CD4-positive, alpha-beta T cell treated with Interleukin-2 at 100 ng/mL for 4 hours (primary cell): ENCODE measurements around the gene FEM1B.

Source experiments
- DNase-seq: peaks from one replicate; pipeline ENCODE4 v3.0.0-alpha.2; 2020; ENCODE audit warnings: low spot score

FEM1B gene

DNA sequence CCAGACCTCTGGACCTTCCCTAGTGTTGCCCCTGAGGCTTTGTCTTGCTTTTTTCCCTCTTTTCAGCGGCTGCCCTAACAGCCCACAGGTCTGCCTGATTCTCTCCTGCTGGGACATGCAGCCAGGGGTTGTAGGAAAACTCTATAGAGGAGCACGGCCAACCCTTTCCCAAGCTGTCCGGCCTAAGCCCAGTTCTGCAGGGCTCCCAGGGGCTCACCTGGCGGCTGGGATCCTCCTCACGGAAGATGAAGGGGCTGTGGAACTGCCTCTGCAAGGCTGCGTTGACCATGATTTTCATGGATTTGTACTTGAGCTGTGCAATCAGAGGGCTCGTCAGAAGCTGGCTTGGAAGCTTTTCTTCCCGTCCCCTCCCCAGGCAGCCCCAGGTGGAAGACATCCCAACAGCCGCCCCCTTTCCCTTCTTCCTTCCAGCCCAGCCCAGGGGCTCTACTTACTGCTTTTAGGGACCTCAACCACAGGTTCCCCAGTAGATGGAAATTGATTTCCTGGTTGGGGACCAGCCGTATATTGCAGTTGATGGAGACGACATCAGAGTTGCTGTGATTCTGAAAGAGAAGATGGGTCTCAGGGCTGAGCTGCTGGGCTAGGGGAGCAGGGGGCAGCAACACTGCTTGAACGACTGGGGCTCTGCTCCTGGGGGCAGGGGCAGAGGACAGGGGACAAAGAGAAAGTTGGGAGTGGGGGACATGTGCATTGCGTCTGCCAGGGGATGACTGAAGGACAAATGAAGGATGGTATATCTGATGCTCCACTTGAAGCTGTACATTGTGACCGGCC, 29.8 kb downstream of the FEM1B start:
- no peak for DNase-seq

DNA sequence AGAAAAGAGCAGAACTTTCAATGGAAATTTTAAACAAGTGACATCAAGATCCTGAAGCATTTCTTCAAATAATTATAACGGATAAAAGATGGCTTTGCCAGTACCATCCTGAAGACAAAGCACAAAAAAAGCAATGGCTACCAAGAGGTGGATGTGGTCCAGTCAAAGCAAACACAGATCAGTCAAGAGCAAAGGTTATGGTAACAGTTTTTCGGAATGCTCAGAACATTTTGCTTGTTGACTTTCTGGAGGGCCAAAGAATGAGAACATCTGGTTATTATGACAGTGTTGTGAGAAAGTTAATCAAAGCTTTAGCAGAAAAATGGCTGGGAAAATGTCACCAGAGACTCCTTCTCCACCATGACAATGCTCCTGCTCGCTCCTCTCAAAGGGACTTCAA, 31.5 kb downstream of the FEM1B start:
- no peak for DNase-seq

DNA sequence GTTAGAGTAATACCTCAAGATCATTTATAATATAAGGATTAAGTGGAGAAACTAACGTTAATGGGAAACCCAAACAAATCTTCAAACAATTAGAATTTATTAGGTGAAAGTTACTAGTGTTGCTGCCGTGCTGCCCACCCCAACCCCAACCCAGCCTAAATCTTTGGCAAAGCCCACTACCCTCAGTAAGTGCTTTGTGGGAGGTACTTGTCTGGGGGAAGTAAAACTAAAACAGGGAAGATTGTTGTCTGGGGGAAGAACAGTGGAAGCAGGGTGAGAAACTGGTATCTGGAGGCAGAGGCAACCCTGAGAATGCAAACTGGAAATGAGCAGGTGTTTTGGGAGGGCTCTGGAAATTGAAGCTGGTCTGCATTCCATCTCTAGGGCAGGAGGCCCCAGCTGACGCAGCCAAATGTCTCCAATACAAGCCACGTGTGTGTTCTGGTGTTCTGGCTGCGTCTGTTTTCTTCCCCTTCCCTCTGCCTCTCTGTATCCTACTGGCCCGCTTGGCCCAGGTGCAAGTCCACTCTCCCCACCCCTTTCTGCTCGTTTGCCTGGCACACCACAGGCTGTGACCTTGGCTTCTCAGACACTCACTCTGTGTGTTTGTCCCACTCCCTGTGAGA, 32.7 kb downstream of the FEM1B start:
- DNase-seq: no peak

DNA sequence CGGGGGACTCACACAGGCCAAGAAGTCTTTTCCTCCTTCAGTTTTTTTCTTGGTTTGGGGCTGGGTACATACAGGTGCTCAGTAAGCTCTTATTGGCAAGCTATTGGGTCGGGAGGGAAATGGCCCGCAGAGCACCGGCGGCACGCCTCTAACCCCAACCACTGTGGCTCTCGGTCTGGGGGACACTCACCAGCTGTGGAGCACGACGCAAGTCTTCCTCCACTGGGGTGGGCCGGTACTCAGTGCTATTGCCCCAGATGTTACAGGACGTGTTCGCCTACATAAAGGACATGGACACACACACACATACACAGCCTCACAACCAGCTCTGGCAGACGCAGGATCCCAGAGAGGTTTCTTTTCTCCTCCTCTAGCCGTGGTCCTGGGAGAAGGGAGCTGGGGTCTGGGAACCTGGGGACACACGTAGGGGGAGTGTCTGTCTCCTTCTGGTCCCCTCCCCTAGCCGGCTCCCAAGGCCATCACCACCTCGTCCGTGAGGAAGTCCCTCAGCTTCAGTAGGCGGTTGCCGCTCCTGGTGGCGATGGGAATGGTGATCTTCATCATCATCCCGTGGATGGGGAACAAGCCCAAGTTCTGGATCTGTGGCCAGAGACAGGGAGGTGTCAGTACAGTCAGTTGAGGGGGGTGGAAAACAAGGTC, 33.4 kb downstream of the FEM1B start:
- DNase-seq: no peak

DNA sequence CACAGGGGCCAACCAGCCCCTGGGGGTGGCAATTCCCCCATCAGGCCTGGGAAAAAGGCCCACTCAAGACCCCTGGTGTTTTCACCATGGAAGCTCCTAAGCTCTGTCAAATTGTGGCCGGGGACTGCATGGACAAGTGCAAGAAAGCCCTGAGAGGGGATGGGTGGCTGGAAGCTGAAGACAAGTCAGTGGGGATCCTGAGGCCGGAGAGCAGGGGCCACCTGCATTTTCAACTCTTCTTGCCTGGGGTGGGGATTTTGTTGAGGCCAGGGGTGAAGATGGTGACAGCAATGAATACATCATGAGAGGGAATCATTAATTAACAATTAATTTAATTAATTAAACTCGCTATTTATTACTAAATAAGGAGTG, 33.9 kb downstream of the FEM1B start:
- no peak for DNase-seq

DNA sequence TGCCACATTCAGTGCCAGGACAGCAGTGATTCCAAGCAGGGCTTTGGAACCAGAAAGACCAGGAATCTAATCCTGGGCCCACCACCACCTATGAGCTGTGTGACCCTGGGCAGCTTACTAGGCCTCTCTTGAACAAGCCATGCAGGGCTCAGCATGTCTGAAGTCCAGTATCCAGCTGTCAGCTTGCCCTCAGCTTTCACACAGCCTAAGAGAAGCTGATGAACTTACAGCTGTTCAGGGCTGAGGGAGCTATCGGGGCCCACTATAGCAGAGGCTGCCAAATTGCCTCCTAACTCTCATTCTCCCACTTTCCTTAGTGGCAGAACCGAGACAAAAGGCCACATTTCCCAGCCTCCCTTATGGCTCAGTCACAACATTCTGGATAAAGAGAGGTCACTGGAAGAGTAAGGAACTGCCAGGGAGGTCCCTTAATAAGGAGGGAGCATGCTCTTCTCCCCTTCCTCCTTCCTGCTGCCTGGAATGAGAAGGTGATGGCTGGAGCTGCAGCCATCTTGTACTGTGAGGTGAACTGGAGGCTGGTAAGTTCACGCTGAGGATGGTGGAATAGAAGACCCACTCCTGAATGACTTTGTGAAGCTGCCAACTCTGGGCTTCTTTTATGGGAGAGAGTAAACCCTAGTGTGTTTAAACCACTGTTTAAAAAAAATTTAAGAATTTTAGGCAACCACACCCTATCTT, 34.5 kb downstream of the FEM1B start:
- DNase-seq: no peak

DNA sequence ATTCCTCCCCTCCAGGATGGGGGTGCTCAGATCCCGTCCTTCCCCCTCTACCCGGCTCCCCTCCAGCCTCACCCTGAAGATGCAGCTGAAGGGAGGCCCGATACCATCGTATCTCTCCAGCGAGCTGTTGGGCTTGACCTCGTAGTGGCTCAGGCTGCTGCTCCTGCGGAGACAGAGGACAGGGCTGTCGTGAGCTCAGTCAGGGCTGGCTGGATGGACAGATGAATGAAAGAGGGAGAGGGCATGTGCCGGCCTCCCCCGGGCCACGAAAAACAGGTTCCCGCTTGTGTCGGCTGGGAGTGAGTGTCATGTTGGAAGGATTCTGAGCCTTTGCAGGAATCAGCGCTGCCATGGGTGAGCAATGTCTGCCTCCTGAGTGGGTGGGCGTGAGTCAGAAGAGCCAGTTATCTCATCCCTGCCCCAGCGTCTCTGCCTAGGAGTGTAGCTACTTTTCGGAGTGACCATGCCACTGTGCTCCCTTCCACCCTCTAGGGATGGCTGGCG, 35.2 kb downstream of the FEM1B start:
- DNase-seq: no peak

DNA sequence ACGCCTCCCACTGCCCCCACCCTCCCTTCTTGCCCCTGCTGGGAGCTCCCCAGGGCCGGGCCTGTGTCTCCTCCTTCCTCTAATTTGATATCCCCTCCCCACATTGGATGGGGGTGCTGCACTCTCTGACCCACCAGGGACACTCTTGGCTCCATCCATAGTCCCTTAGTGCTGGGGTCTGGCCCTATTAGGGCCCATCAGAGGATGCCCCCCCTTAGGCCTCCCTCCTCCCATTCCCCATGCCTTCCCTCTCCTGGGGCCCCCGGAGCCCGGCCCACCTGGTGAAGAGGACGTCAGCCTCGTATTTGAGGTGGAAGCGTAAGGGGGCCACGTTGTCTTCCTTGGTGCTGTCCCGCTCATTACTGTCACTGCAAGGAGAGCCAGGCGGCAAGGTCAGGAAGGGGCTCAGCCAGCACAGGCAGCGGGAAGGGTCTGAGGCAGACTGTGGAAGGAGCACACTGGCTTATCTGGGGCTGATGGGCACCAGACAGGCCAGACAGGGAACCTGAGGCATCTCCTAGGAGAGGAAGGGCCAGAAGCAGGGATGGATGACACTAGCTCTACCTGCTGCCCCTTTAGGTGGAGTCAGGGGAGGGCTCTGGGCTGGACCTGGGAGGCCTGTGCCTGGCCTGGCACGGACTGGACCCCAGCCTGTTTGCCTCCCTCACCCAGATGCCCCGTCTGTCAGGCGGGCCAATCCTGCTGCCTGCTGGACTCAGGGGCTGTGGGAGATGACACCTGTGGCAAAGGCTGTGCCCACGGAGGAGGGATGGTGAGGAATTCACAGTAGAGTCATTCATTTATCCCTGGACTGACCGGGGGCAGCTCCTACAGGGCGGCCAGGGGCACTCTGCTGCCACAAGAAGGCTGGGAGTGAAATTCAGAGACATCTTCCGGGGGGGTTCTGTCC, 36.2 kb downstream of the FEM1B start:
- no peak for DNase-seq

DNA sequence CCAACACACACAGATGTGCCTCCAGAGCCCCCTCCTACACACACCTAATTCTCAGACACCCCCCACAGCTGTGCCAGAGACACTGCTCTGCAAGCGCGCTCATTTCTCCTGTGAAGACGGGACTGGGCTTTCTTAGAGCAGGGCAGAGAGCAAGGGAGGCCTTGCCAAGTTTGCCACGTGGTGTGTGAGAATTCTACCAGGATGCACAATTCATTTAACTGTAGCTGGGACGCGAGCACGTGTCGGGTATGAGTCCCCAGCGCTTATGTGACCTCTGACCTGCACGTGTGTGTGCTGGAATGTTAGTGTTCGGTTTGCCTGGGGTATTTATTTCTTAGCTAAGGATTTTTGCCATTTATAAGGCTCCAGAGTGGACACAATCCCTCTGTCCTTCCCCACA, 37.0 kb downstream of the FEM1B start:
- no peak for DNase-seq

DNA sequence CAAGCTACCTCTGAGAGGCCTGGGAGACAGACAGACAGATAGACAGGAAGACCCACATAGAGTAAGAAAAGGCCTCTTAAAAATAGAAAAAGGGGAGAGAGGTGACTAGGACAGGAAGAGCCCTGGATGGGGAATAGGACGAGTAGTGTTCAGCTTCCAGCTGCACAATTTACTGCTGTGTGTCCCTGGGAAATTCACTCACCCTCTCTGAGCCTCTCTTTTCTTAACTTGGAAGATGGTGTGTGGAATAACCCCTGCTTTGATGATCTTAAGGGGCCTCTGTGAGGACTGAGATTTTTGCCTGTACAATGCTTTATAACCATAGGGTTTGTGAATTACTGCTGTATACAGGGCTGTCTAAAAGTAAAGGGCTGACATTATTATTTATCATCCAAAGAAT, 37.5 kb downstream of the FEM1B start:
- DNase-seq: no peak

DNA sequence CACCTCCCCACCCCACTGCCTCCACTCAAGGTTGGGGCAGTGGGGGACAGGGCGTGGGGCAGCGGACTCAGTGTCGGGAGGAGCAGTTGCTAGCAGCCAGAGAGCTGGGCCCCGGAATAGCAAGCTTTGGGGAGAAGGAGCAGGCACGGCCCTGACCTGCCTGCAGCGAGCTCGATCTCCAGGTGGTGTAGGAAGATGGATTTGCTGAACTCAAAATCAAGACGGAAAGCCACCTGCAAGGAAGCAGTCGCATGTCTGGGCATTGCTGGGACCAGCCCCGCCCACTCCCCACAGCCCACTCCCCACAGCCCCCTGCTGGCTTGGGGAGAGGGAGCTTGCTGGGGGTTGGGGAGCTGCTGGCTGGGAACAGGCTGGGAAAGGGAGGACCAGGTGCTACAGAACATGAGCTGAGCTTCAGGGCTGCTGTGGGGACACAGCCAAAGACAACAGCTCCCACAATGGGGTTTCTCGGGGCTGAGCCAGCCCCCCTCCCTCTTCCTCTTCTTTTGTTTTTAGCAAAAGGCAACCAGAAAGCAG, 38.0 kb downstream of the FEM1B start:
- DNase-seq: no peak

DNA sequence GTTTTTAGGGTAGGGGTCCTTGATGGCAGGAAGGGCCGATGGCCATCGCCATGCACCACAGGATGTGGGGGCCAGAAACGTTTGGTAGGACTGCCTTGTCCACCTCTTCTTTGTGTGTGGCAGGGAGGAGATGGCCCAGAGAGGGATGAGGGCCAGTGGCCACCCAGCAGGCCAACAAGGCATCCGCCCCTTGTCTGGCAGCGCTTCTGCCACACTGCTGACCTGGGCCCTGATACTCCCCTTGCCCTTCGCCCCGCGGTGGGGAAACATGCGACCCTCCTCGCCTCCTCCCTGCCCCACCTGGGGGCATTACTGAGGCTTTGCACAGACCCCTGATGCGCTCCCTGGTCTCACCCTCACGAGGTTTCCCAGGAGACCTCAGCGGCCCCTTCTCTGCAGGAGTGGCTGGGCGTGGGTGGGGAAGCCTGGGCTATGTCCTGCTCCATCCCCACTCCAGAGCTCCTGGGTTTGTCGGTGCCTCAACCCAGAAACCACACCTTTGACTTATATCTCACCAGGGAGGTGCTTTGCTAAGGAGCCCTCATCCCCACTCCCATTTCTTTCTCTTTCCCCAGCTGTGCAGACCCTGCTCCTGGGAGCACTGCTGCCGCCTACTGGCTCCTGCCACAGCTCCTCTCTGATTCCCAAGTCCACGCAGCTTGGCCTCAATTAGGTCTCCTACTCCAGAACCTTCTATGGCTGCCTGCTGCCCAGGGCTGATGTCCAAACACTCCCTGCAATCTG, 38.7 kb downstream of the FEM1B start:
- no peak for DNase-seq

DNA sequence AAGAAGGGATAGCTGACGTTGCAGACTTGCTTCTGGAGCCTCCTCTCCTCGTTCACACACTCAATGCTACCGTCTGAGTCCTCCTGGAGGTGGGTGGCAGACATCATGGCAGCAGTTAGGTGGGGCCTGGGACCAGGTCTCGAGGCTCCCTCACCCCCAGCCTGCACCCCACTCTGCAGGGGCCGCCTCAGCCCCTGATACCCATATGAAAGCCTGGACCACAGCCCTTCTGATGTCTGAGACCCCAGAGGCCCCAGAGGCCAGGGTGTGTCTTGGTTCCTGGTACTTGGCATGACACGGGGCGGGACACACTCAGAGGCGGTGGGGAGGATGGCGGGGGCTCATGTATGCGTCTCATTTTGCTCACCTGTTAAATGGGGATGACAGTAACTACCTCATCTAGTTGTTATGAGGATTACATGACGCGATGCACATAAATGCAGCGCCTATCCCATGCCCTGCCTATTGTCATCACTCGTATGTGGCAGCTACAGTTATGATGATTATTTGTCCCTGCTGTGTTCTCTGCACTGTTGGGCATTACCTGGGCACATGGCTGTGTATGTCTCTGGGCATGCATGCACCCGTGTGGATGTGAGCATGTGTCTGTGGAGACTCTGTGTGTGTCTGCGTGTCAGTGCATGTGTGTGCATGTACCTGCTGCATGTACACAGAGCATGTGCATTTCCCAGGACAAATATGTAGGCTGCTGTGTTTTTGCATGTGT, 39.9 kb downstream of the FEM1B start:
- no peak for DNase-seq

DNA sequence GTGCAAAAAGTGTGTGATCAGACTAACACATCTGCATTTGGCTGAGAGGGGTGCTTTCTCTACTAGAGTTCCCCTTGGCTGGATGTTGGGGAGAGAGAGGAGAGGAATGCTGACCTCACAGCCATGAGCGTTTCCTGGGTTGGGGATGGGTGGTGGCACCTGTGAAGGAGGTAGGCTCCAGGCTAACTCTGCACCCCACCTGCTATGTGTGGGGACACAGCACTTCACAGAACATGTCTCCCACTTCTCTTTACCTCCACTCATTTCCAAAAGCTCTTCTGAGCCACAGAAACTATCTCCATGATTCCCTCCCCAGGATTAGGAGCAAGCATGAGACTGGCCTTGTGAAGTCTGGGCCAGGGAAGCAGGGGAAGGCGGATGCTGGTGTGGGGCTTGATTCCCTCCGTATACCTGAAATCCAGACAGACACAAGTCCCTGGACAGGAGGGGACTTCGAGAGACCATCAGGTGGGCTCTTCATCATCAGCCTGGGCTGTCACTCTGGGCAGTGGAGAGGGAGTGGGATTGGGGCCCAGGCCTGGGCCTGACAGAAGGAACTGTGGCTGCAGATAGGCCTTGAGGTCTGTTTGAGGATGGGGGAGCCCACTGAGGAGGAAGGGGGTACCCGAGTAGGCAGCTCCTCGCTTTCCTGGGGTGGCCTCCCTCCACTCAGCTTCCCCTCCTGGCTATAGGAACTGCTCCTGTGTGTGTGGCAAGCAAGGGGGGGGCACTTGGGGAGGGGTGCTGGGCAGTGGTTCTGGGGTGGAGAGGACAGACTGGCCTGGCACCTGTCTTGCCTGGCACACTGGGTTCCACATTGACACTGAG, 40.7 kb downstream of the FEM1B start:
- no peak for DNase-seq

DNA sequence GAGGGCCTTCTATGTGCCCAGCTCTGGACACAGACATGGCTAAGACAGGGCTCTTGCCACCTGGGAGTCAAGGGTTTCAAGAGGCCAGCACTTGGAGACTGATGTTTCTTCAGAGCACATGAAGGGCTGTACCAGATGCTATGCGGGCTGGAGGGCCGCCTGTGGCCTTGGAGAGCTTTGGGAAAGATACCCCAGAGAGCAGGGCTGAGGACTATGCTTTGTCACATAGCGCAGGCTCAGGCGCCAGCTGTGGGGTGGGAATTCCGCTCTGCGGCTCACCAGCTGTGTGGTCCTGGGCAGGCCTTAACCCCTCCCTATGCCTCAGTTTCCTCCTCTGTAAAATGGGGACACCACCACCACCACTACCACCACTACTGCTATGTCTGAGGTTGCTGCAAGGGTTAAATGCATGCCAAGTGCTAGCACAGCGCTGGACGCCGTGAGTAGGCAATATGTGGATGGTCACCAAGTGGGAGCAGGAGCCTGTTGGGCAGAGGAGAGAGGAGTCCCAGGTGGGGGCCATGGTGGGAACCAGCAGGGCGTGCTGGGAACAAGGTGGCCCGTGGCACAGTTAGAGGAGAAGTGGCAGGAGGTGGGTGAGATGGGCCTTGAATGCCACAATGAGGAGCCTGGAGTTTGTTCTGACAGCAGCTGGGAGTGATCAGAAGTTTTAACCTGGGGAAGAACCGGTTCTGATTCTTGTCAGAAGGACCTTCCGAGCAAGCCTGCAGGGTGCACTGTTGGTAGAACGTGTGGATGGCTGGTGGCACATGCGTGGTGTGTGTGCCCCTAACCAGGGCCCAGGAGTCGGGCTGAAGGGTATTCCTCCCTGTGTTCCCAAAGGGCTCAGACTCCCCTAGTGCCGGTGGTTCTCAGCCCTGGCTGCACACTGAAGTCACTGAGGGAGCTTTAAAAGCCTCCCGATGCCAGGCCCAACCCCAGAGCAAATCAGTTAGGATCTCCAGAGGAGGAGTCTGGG, 41.7 kb downstream of the FEM1B start:
- DNase-seq: no peak

DNA sequence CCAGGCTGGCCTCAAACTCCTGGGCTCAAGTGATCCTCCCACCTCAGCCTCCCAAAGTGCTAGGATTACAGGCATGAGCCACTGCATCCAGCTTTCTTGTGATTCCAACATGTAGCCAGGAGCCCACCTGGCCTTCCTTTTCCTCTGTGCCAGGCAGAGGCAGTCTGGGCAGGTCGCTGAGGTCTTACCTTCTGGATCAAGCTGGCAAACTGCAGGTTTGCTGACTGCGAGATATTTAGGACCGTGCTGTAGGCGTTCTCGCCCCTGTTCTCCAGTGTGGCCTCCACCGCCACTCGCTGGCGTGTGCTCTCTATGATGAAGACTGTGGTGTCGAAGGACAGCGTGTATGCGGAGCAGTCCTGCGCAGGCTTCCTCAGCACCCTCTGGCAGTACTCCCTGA, 42.5 kb downstream of the FEM1B start:
- DNase-seq: no peak

DNA sequence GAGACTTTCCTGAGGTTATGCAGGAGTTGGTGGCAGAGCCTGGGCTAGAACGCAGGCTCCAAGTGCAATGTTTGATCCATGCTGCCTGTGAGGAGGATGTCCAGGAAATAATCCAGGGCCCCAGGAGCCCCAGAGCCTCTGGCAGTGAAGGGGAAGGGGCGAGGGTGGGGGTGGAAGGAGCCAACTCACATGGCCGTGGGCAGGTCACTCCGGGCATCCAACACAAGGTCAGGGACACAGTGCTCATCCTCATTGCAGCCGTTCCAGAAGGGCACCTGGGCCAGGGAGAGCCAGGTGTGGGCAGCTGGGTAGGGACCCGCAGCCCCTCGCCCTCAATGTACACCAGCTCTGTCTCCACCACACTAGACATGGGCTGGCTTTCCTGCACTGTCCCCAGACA, 43.7 kb downstream of the FEM1B start:
- DNase-seq: no peak

DNA sequence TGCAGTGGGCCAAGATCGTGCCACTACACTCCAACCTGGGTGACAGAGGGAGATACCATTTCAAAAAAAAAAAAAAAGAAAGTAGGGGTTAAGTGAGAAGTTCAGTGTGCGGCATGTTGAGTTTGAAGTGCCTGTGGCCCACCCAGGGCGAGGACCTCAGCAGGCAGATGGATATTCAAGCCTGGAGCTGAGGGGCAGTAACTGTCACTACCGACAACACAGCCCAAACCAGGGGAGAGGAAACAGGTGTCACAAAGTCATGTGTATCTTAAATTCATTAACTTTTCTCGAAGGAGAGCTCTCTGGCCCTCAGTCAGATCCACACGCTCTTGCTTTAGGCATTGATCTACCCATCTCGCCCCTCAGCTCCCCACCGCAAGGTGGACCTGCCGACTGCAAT, 45.3 kb downstream of the FEM1B start:
- no peak for DNase-seq
